Testis (tissue), 2 donors: Measurements from ENCODE around the gene B3GALT6.

Source experiments
- POLR2A ChIP-seq: fragments of 450-650 bp; IDR thresholded peaks from one replicate; pipeline ENCODE4 v1.6.1; 2017; ENCODE audit warnings: antibody characterized with exemption, mild to moderate bottlenecking, moderate library complexity
- TF ChIP-seq, protein P1 (sequence below), 3 experiments: fragments of 450-650 bp in 2 of 3; fragments of 200-600 bp in 1 of 3; sonication (generic) in 1 of 3; IDR thresholded peaks; one replicate each; pipeline ENCODE4 v1.5.1; 2016 to 2019; ENCODE audit warnings: antibody characterized with exemption in 3 of 3, mild to moderate bottlenecking in 2 of 3, moderate library complexity in 1 of 3

DNA sequence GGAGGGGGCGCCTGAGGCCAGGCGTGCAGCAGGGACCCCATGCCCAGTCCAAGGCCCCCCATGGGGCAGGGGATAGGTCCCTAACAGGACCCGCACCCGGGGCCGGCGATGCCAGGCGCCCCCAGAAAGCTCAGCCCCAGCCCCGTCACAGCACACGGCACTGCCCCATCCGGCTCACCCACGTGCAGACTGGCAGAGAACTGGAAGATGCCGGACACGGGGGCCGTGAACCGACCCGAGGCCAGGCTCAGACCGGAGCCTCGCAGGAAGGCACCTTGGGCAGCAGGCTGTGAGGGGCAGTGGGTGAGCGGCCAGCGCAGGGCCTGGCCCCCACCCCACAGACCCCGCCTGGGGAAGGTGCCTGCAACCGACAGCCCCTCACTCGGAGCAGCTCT is 11.2 kb downstream of the B3GALT6 start:
- TF ChIP-seq POLR2A, result no peak
- TF ChIP-seq, protein P1, sequence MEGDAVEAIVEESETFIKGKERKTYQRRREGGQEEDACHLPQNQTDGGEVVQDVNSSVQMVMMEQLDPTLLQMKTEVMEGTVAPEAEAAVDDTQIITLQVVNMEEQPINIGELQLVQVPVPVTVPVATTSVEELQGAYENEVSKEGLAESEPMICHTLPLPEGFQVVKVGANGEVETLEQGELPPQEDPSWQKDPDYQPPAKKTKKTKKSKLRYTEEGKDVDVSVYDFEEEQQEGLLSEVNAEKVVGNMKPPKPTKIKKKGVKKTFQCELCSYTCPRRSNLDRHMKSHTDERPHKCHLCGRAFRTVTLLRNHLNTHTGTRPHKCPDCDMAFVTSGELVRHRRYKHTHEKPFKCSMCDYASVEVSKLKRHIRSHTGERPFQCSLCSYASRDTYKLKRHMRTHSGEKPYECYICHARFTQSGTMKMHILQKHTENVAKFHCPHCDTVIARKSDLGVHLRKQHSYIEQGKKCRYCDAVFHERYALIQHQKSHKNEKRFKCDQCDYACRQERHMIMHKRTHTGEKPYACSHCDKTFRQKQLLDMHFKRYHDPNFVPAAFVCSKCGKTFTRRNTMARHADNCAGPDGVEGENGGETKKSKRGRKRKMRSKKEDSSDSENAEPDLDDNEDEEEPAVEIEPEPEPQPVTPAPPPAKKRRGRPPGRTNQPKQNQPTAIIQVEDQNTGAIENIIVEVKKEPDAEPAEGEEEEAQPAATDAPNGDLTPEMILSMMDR (IDR thresholded peaks at IDR 0.05), result no peak
